ENCODE measurements around the gene APP.

Gene APP

GRCh38 chr21:26126168-26126553 lies 44.4 kb downstream of the APP start:
- no peak for DNase-seq (ENCODE audit: low spot score)
- TF ChIP-seq CTCF (IDR thresholded peaks at IDR 0.05; ENCODE audit: extremely low read depth, insufficient read depth, missing control alignments) = no peak
- in situ Hi-C loops (cut with MboI; ENCODE audit: low pct_unique_long_range_greater_than_20kb, low sequenced_read_pairs, unreplicated experiment) = no loop called here

DNA sequence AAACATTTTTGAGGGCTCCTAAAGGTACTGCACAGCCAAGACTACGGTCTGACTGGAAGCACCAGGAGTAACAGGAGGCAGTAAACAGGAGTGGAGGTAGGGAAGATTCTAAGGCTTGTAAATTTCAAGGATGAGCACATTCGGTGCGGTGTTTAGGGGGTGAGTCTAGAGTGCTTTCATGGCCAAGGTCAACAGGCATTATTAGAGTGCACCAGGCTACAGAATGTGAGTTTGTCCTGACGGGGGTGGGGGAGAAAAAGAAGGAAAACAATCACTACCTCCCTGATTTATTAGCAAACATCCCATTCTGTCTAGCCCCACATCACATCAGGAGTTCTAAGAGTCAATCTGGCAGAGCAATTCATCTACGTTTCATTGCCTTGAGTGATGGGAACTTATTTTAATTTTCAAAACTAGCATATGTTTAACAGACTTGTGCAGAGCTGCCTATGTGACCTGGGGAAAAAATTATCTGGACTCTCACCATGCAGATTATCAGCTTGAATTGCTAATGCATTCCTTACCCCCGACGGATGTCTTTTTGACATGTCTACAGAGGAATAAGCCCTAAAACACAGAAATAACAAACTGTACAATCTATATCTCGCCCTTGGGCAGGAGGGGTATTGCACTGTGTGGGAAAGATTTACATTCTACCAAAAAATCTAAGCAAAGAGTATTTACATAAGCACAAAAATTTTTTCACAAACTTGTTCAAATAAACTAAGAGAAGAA lies 45.0 kb downstream of the APP start:
- no peak for DNase-seq (ENCODE audit: low spot score)
- no peak for TF ChIP-seq CTCF (IDR thresholded peaks at IDR 0.05; ENCODE audit: extremely low read depth, insufficient read depth, missing control alignments)
- in situ Hi-C loops (cut with MboI; ENCODE audit: low pct_unique_long_range_greater_than_20kb, low sequenced_read_pairs, unreplicated experiment) = no loop called here

- no peak for DNase-seq (ENCODE audit: low spot score)
- in situ Hi-C loops (cut with MboI; ENCODE audit: low pct_unique_long_range_greater_than_20kb, low sequenced_read_pairs, unreplicated experiment) = no loop called here
- TF ChIP-seq CTCF (IDR thresholded peaks at IDR 0.05; ENCODE audit: extremely low read depth, insufficient read depth, missing control alignments) = no peak
Observed at GRCh38 chr21:26124896-26125295, 45.7 kb downstream of the APP start.

- in situ Hi-C loops (cut with MboI; ENCODE audit: low pct_unique_long_range_greater_than_20kb, low sequenced_read_pairs, unreplicated experiment) = no loop called here
- no peak for DNase-seq (ENCODE audit: low spot score)
- TF ChIP-seq CTCF (IDR thresholded peaks at IDR 0.05; ENCODE audit: extremely low read depth, insufficient read depth, missing control alignments) = no peak
Observed at GRCh38 chr21:26124421-26124833, 46.1 kb downstream of the APP start.

GRCh38 chr21:26123012-26123411 lies 47.6 kb downstream of the APP start:
- no peak for TF ChIP-seq CTCF (IDR thresholded peaks at IDR 0.05; ENCODE audit: extremely low read depth, insufficient read depth, missing control alignments)
- no peak for DNase-seq (ENCODE audit: low spot score)
- in situ Hi-C loops (cut with MboI; ENCODE audit: low pct_unique_long_range_greater_than_20kb, low sequenced_read_pairs, unreplicated experiment) = no loop called here

DNA sequence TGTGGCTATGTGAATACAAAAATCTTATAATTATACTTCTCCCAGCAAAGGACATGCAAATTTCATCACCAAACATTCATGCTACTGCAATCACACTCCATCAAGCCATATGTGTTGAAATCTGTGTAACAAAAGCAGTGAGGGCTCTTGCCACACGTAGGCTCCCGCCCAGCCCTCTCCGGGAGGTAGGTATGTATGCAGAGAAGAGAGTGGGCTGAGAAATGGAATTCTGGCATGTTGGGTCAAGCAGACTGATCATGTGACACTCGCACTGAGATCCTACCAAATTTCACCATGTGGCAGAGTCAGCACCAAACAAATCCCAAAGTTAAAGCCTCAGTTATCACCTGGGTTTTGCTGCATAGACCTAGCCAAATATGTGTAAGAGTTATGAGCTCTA lies 49.7 kb downstream of the APP start:
- in situ Hi-C loops (cut with MboI; ENCODE audit: low pct_unique_long_range_greater_than_20kb, low sequenced_read_pairs, unreplicated experiment) = no loop called here
- TF ChIP-seq CTCF (IDR thresholded peaks at IDR 0.05; ENCODE audit: extremely low read depth, insufficient read depth, missing control alignments) = no peak
- no peak for DNase-seq (ENCODE audit: low spot score)

All from GM13977 (cell line).